HEK293 (cell line): Measurements from ENCODE around the gene AMACR.

Source experiments
- CTCF ChIA-PET: fragments of 350-600 bp; formaldehyde crosslinking; extraction: SDS; loops from one replicate; lab custom pipeline; 2021; ENCODE audit warnings: antibody characterized with exemption; lab: Yijun Ruan, JAX
- POLR2A ChIA-PET: fragments of 300-600 bp; formaldehyde crosslinking; extraction: SDS; loops from one replicate; lab custom pipeline; 2020; ENCODE audit warnings: antibody characterized with exemption, inconsistent platforms; lab: Yijun Ruan, JAX
- H3K27ac ChIP-seq: fragments of 200-500 bp; sonication (Bioruptor generic); 2 replicates; pipeline ENCODE4 v1.5.1; 2014; ENCODE audit warnings: low read depth, low read length, control low read depth, inconsistent platforms; ENCODE audit errors: extremely low read depth
- H3K36me3 ChIP-seq, 2 experiments: fragments of 200-500 bp in 1 of 2; sonication (Bioruptor generic) in 1 of 2; 1 replicate in 1 of 2; 2 replicates in 1 of 2; pipeline ENCODE4 v1.5.1; 2014 to 2017; ENCODE audit warnings: inconsistent platforms in 2 of 2, low read length in 2 of 2; ENCODE audit not compliant: control insufficient read depth in 2 of 2, insufficient read depth in 1 of 2
- H3K4me1 ChIP-seq: fragments of 200-500 bp; sonication (Bioruptor generic); 2 replicates; pipeline ENCODE4 v1.5.1; 2014; ENCODE audit warnings: mild to moderate bottlenecking, low read length, inconsistent platforms; ENCODE audit not compliant: control insufficient read depth, insufficient read depth
- H3K4me3 ChIP-seq: 2 replicates; pipeline ENCODE4 v1.5.1; 2011; ENCODE audit warnings: low read depth, mild to moderate bottlenecking, control low read depth, low read length, moderate library complexity
- H3K9me3 ChIP-seq: fragments of 200-500 bp; sonication (Bioruptor generic); 2 replicates; pipeline ENCODE4 v1.5.1; 2014; ENCODE audit warnings: low read depth, low read length, inconsistent platforms; ENCODE audit not compliant: control insufficient read depth, insufficient read depth
- BCL6B ChIP-seq: fragments of 450-650 bp; formaldehyde crosslinking; IDR thresholded peaks from 2 replicates; pipeline ENCODE4 v1.5.1; 2017; ENCODE audit warnings: missing biosample characterization, missing genetic modification characterization
- FEZF1 ChIP-seq: fragments of 450-650 bp; formaldehyde crosslinking; IDR thresholded peaks from 2 replicates; pipeline ENCODE4 v1.5.1; 2016; ENCODE audit warnings: missing biosample characterization, missing genetic modification characterization
- PRDM1 ChIP-seq: fragments of 450-650 bp; formaldehyde crosslinking; IDR thresholded peaks from 2 replicates; pipeline ENCODE4; 2016; ENCODE audit warnings: missing biosample characterization, missing genetic modification characterization
- PRDM10 ChIP-seq: fragments of 450-650 bp; formaldehyde crosslinking; IDR thresholded peaks from 2 replicates; pipeline ENCODE4 v1.5.1; 2016; ENCODE audit warnings: missing biosample characterization, missing genetic modification characterization
- SALL2 ChIP-seq: fragments of 450-650 bp; formaldehyde crosslinking; IDR thresholded peaks from 2 replicates; pipeline ENCODE4 v1.5.0; 2017; ENCODE audit warnings: missing biosample characterization, mild to moderate bottlenecking, missing genetic modification characterization, borderline replicate concordance
- SCRT1 ChIP-seq: fragments of 450-650 bp; formaldehyde crosslinking; IDR thresholded peaks from 2 replicates; pipeline ENCODE4 v1.5.1; 2016; ENCODE audit warnings: missing biosample characterization, missing genetic modification characterization, borderline replicate concordance
- WT1 ChIP-seq: fragments of 450-650 bp; formaldehyde crosslinking; IDR thresholded peaks from 2 replicates; pipeline ENCODE4 v1.5.1; 2016; ENCODE audit warnings: missing biosample characterization, missing genetic modification characterization
- ZBTB10 ChIP-seq: fragments of 450-650 bp; formaldehyde crosslinking; IDR thresholded peaks from 2 replicates; pipeline ENCODE4 v1.5.1; 2016; ENCODE audit warnings: missing biosample characterization, missing genetic modification characterization
- ZBTB8A ChIP-seq: fragments of 450-650 bp; formaldehyde crosslinking; IDR thresholded peaks from 2 replicates; pipeline ENCODE4 v1.5.1; 2016; ENCODE audit warnings: missing biosample characterization, missing genetic modification characterization
- ZFP69B ChIP-seq: fragments of 450-650 bp; formaldehyde crosslinking; IDR thresholded peaks from 2 replicates; pipeline ENCODE4 v1.5.1; 2016; ENCODE audit warnings: missing biosample characterization, missing genetic modification characterization
- ZNF112 ChIP-seq: fragments of 450-650 bp; formaldehyde crosslinking; IDR thresholded peaks from 2 replicates; pipeline ENCODE4 v1.5.0; 2017; ENCODE audit warnings: missing biosample characterization, missing genetic modification characterization
- ZNF214 ChIP-seq: fragments of 450-650 bp; formaldehyde crosslinking; IDR thresholded peaks from 2 replicates; pipeline ENCODE4 v1.5.1; 2017; ENCODE audit warnings: missing biosample characterization, mild to moderate bottlenecking, missing genetic modification characterization, borderline replicate concordance
- ZNF449 ChIP-seq: fragments of 450-650 bp; formaldehyde crosslinking; IDR thresholded peaks from 2 replicates; pipeline ENCODE4 v1.5.1; 2017; ENCODE audit warnings: missing biosample characterization, mild to moderate bottlenecking, missing genetic modification characterization, moderate library complexity
- ZNF501 ChIP-seq: fragments of 450-650 bp; formaldehyde crosslinking; IDR thresholded peaks from 2 replicates; pipeline ENCODE4 v1.5.1; 2016; ENCODE audit warnings: missing biosample characterization, missing genetic modification characterization
- ZNF510 ChIP-seq: fragments of 450-650 bp; formaldehyde crosslinking; IDR thresholded peaks from 2 replicates; pipeline ENCODE4 v1.5.1; 2018; ENCODE audit warnings: mild to moderate bottlenecking, missing genetic modification characterization, missing biosample characterization; ENCODE audit not compliant: insufficient replicate concordance
- ZNF529 ChIP-seq: fragments of 450-650 bp; formaldehyde crosslinking; IDR thresholded peaks from 2 replicates; pipeline ENCODE4 v1.5.1; 2017; ENCODE audit warnings: missing genetic modification characterization, missing biosample characterization; ENCODE audit not compliant: insufficient replicate concordance
- ZNF548 ChIP-seq: fragments of 450-650 bp; formaldehyde crosslinking; IDR thresholded peaks from 2 replicates; pipeline ENCODE4 v1.5.1; 2016; ENCODE audit warnings: missing biosample characterization, missing genetic modification characterization
- ZNF555 ChIP-seq: fragments of 450-650 bp; formaldehyde crosslinking; conservative IDR thresholded peaks from 2 replicates; pipeline ENCODE4 v1.5.1; 2017; ENCODE audit warnings: missing biosample characterization, mild to moderate bottlenecking, missing genetic modification characterization, inconsistent platforms
- ZNF571 ChIP-seq: fragments of 450-650 bp; formaldehyde crosslinking; IDR thresholded peaks from 2 replicates; pipeline ENCODE4 v1.5.0; 2017; ENCODE audit warnings: missing biosample characterization, missing genetic modification characterization
- ZNF654 ChIP-seq: fragments of 450-650 bp; formaldehyde crosslinking; IDR thresholded peaks from 2 replicates; pipeline ENCODE4 v1.5.1; 2016; ENCODE audit warnings: low read depth, missing biosample characterization, missing genetic modification characterization
- ZNF768 ChIP-seq: fragments of 450-650 bp; formaldehyde crosslinking; IDR thresholded peaks from 2 replicates; pipeline ENCODE4 v1.5.1; 2018; ENCODE audit warnings: missing biosample characterization, mild to moderate bottlenecking, missing genetic modification characterization
- ZSCAN23 ChIP-seq: fragments of 450-650 bp; formaldehyde crosslinking; IDR thresholded peaks from 2 replicates; pipeline ENCODE4 v1.5.1; 2016; ENCODE audit warnings: missing biosample characterization, missing genetic modification characterization

The AMACR gene

GRCh38 chr5:34037726-34038125 lies 29.9 kb upstream of the AMACR start:
- Histone ChIP-seq H3K27ac (no peak overlapping the region), H3K36me3 (peaks cover 0 to 4% of the 10 kb centered on the region in 2 experiments; a peak in 1 of 3 replicates), H3K4me3 (no peak overlapping the region), H3K9me3 (no peaks in the 10 kb centered on the region), H3K4me1 (no peaks in the 10 kb centered on the region)
- TF ChIP-seq WT1 (tag by site-specific recombination): no peak
- no peak for TF ChIP-seq ZNF510
- no peak for TF ChIP-seq ZNF654
- no peak for TF ChIP-seq ZNF548
- no peak for TF ChIP-seq ZBTB10
- TF ChIP-seq ZNF112: no peak
- no peak for TF ChIP-seq SCRT1 (tag by site-specific recombination)
- no peak for TF ChIP-seq ZNF214 (tag by site-specific recombination)
- TF ChIP-seq PRDM10: no peak
- TF ChIP-seq BCL6B (tag by site-specific recombination): no peak
- no peak for TF ChIP-seq ZNF449 (tag by site-specific recombination)
- TF ChIP-seq ZSCAN23: no peak
- TF ChIP-seq ZNF501 (tag by site-specific recombination): no peak
- no peak for TF ChIP-seq ZNF555 (tag by site-specific recombination)
- no peak for TF ChIP-seq FEZF1
- TF ChIP-seq ZFP69B (tag by site-specific recombination): no peak
- no peak for TF ChIP-seq ZBTB8A (tag by site-specific recombination)
- no peak for TF ChIP-seq ZNF571
- POLR2A ChIA-PET: no interaction called here
- CTCF ChIA-PET: no interaction called here

GRCh38 chr5:34035756-34036155 lies 27.9 kb upstream of the AMACR start:
- ChIA-PET CTCF (interaction anchor here (0.6 to 1.0 kb wide), 4 partner anchors 8 to 600 kb away, joined by 3 to 4 read pairs (median 3); no protein-coding TSS in a partner anchor), POLR2A (interaction anchor here (0.6 to 1.4 kb wide), 2 partner anchors 8 to 28 kb away, joined by 4 to 7 read pairs; partner anchors contain the start of gene AMACR)
- Histone ChIP-seq H3K27ac (no peak overlapping the region), H3K4me3 (no peak overlapping the region), H3K36me3 (peaks cover 0 to 4% of the 10 kb centered on the region in 2 experiments; a peak in 1 of 3 replicates), H3K4me1 (no peaks in the 10 kb centered on the region), H3K9me3 (no peaks in the 10 kb centered on the region)
- no peak for TF ChIP-seq SCRT1 (tag by site-specific recombination)
- no peak for TF ChIP-seq PRDM1 (tag by site-specific recombination)
- TF ChIP-seq ZNF768 (tag by site-specific recombination): no peak
- TF ChIP-seq SALL2: no peak
- no peak for TF ChIP-seq ZNF529 (tag by site-specific recombination)
